ENCODE measurements around the gene KAT8.
"Not testable (repeated sequence)": the region's sequence is repeated elsewhere in the genome, so short reads cannot be mapped to it uniquely, and the experiment has no call there.

Gene KAT8

DNA sequence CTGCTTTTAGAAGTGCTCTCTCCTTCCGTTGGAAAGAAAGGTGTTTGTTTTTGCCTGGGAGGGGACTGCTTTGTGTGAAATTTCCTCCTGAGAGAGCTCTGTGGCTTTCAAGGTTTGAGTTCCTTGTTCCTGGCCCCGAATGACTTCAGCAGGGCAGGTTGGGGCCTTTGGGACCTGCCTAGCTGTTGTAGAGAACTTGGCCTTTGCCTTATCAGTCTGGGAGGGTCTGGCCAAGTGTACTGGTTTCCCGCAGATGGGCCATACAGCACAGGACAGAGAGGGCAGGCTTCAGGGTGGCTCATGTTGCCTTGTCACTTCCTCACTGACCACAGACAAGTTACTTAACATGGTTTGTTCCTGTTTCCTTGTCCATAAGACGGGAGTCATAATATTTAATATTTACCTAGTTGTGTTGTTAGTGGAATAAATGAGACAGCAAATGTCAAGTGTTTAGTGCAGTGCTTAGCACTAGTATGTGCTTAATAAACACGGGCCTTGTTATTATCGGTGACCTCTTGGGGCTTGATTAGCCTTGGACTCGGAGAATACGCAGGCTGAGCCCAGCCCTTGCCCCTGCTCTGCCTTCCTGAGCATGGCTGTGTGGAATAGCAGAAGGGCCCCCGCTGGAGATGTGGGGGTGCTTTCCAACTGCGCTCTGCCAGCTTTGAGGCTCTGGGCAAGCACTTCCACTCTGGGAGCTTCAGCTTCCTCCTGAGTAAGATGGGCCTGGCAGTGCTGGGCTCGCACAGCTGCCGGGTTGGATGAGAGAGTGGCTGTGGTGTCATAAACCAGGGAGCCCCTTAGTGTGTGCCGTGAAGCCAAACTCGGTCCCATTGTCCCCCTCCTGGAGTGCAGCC lies 11.5 kb downstream of the KAT8 start:
- in situ Hi-C loops (cut with MboI; ENCODE audit: low sequenced_read_pairs): no loop called here

DNA sequence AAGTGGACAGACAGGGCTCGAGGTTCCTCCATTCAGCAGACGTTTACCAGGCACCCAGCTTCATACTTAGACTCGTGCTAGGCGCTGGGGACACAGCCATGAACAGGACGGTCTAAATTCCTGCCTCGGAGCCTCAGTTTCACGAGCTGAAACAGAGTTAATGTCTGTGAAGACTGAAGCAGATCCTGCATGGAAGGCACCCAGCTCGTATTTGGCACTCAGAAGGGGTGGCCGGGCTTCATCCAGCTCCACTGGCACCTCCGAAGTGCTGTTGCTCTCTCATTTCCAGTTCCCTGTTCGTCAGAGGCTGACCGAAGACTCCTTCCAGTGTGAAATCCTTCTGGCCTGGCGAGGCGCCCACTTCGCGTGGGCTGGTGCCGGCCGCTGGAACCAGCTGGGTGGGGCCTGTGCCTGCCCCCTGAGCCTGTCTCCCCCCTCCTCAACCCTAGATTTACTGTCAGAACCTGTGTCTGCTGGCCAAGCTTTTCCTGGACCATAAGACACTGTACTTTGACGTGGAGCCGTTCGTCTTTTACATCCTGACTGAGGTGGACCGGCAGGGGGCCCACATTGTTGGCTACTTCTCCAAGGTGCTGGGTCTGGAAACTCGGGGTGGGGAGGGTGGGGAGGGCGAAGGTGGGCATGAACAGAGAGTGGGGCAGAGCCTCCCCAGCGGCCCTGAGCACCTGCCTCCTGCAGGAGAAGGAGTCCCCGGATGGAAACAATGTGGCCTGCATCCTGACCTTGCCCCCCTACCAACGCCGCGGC lies 12.3 kb downstream of the KAT8 start:
- in situ Hi-C loops (cut with MboI; ENCODE audit: low sequenced_read_pairs): no loop called here

DNA sequence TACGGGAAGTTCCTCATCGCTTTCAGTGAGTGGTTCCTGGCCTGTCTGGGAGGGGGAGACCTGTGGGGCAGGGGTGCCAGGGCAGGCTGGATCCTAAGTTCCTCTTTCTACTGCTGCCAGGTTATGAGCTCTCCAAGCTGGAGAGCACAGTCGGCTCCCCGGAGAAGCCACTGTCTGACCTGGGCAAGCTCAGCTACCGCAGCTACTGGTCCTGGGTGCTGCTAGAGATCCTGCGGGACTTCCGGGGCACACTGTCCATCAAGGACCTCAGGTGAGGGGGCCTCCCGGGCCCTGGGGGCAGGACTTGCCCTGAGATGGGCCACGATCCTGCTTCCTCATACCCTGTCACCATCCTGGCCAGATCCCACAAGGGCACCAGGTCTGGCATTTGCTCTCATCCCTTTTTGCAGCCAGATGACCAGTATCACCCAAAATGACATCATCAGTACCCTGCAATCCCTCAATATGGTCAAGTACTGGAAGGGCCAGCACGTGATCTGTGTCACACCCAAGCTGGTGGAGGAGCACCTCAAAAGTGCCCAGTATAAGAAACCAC lies 12.9 kb downstream of the KAT8 start:
- in situ Hi-C loops (cut with MboI; ENCODE audit: low sequenced_read_pairs): no loop called here

DNA sequence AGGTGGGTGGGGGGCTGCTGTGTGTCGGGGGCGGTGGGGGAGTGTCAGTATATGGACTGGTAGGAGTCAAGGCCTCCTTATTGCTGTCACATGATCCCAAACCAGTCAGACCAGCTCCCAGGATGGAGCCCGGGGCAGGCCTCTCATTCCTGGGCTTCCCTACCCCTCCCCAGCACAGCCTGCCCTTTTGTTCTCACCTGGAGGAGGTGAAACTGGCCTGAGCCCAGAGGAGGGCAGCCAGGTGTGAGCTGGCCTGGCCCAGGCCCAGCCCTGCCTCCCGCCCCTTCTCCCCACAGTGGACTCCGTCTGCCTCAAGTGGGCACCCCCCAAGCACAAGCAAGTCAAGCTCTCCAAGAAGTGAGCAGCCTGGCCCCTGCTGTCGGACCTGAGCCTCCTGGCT lies 13.4 kb downstream of the KAT8 start:
- in situ Hi-C loops (cut with MboI; ENCODE audit: low sequenced_read_pairs): no loop called here

DNA sequence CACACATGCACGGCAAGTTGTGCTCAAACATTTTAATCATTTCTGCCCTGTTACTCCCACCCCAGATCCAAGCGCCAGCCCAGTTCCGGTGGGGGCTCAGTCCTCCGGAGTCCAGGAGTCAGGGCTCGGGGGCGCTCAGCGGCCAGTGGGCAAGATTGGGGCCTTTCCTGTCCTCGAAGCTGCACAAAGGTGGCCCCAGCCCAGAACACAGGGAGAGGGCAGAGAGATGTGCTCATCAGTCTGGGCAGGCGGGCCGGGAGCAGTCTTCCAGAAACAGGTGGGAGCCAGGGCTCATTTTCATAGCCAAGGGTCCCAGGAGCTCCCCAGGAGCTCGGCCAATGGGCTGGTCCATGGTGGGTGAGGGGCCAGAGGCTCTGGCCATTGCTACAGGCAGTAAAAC lies 14.0 kb downstream of the KAT8 start:
- in situ Hi-C loops (cut with MboI; ENCODE audit: low sequenced_read_pairs): no loop called here

DNA sequence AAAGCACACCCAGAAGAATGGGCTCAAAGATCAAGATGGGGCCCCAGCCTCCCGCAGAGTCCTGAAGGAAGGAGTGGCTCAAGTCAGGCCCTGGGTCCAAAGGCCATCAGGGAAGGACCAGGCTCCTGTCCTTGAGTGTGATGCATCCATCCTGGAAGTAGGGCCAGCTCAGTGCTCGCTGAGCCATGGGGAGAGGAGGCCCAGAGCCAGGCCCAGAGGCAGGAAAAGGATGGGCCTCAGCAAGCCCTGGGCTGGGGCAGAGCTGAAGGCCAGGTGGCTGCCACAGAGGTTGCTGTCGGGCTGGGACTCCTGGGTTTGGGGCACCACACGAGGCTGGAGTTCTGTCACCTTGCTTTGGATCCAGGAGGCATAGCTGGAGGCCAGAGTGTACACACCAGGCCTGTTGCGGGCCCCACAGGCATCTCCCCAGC lies 14.4 kb downstream of the KAT8 start:
- in situ Hi-C loops (cut with MboI; ENCODE audit: low sequenced_read_pairs): no loop called here

DNA sequence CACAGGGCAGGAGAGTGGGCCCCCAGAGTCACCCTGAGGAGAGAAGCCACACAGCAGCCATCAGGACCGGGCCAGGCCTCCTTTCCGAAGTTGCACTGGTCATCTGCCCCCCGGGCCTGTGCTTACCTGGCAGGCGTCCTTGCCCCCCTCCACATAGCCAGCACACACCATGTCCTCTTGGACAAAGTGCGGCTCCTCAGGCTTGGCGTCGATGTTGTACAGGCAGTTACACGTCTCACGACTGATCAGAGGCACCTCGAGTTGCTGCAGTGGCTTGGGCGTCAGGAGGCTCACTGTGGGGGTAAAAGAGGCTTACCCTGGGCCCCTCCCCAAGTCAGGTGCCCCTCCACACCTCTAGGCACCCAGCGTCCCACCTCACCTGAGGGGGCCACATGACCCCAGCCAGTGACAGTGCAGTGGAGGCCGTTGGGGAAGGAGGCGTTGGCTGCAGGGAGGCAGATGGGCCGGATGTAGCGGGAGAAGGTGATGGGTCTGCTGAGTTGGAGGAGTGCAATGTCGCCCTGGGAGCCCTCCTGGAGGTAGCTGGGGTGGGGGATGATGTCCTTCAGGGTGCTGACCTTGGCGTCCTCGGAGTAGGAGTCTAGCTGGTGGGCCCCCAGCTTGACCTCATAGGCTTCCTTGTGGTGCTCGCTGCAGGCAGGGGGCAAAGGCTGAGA lies 15.0 kb downstream of the KAT8 start:
- in situ Hi-C loops (cut with MboI; ENCODE audit: low sequenced_read_pairs): no loop called here

DNA sequence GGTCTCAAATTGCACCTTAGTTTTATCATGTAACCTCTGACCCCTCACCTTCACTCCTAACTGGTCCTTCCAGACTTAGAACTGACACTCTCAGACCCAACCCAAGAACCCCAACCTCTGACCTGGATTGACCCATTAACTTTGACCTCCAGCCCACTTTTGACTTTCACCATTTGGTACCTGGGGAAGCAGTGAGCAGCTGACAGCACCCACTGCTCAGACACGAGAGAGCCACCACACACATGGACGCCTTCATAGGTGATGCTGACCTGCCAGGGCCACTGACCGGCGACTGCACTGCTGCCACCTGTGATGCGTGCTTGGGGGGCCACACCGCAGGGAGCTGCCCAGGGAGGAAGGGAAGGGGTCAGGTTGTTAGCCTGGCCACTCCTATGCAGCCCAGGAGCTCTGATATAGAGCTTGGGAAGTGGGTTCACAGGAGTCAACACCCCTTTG lies 15.6 kb downstream of the KAT8 start:
- in situ Hi-C loops (cut with MboI; ENCODE audit: low sequenced_read_pairs): no loop called here

DNA sequence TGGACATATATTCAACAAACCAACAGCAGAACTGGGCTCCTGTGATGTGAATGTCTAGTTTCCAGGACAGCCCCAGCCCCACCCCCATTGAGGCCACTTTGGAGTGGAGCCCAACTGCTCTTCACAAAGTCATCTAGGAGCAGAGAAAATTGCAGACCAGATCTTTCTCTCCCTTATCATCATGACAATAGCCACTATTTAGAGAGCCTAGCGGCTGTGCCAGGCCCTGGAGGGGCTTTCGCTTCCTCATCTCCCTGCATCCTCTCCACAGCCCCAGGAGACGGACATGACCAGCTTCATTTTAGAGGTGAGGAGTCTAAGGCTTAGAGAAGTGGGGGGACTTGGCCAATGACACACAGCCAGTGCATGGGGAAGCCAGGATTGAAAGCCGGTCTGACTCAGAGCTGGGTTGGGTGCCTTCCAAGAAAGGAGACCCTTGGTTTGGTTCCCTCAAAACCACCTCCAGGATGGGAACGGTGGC lies 16.7 kb downstream of the KAT8 start:
- in situ Hi-C loops (cut with MboI; ENCODE audit: low sequenced_read_pairs): no loop called here

DNA sequence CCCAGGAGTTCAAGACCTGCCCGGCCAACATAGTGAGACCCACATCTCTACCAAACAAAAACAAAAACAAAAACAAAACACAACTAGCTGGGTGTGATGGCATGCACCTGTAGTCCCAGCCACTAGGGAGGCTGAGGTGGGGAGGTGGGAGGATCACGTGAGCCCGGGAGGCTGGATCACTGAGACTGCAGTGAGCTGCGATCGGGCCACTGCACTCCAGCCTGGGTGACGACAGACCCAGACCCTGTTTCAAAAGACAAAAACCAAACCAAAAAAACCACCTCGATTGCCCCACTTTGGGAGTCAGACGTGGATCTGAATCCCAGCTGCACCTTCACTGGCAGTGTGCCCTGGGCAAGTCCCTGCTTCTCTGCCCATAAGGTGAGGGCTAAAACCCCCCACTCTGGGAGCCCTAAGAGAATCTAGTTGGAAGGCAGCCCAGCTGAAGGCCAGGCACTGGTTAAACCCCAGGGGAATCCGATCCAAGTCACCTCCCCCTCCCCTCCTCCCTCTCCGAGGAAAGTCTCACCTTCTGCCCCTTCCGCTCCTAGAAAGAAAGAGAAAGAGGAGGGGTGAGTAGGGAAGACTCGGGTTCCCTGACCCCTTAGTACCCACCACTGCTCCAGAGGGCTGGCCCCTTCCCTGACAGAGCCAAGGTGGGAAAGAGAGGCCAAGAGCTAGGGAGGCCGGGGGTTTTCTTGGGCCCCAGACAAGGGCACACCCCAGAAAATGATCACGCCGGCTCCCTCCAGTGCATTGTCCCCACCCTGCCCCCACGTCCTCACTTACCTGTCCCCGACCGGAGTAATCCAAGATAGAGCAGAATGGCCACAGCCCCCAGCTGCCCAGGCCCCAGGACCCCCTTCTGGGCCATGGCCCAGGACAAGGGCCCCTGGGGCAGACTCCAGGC lies 17.4 kb downstream of the KAT8 start:
- in situ Hi-C loops (cut with MboI; ENCODE audit: low sequenced_read_pairs): no loop called here

DNA sequence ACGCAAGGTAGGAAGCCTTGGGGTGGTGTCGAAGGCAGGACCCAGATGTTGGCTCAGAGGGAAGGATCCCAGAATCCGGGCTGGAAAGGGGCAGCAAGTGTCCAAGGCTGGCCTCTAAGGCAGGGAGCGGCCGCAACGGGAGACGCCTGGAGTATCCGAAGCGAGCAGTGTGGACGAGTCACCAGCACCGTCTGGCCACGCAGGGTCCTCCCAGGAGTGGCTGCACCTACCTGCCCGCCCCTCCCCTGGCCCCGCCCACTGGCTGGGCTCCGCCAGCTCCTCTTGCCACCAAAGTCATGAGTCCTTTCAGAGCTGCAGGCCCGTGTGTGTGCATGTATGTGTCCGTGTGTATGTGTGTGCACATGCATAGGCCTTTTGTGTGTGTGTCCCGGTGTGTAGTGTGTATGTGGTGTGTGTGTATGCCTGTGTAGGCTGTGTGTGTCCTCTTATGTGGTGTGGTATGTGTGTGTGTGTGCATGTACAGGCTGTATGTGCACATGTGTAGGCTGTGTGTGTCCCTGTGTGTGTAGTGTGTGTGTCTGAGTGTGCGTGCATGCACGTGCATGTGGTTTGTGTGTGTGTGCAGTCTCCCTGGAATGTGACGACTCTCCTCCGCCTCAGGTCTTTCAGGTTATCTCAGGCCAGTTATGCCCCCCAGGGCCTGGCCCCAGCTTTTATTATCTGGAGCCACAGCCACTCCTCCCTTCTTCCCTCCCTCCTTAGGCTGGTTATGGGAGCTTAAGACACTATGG lies 18.2 kb downstream of the KAT8 start, which contains the start of gene PRSS8:
Gene PRSS8 (minus strand): TSS at position 193 of the 752 bp plus-strand sequence. CDS start 229 bp downstream, outside the sequence.
- in situ Hi-C loops (cut with MboI; ENCODE audit: low sequenced_read_pairs): no loop called here

DNA sequence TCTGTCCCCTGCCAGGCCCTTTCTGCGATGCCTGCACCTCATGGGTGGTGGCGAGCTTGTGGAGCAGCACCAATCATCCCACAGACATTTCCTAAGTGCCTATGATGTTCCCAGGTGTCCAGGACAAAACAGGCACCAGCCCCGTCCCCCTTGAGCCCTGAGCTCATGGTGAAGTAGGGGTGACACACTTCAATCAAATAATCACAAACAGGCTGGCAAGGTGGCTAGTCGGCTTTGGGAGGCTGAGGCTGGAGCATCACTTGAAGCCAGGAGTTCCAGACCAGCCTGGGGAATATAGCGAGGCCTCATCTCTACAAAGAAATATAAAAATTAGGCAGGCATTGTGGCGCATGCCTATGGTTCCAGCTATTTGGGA lies 18.8 kb downstream of the KAT8 start:
- in situ Hi-C loops (cut with MboI; ENCODE audit: low sequenced_read_pairs): no loop called here

DNA sequence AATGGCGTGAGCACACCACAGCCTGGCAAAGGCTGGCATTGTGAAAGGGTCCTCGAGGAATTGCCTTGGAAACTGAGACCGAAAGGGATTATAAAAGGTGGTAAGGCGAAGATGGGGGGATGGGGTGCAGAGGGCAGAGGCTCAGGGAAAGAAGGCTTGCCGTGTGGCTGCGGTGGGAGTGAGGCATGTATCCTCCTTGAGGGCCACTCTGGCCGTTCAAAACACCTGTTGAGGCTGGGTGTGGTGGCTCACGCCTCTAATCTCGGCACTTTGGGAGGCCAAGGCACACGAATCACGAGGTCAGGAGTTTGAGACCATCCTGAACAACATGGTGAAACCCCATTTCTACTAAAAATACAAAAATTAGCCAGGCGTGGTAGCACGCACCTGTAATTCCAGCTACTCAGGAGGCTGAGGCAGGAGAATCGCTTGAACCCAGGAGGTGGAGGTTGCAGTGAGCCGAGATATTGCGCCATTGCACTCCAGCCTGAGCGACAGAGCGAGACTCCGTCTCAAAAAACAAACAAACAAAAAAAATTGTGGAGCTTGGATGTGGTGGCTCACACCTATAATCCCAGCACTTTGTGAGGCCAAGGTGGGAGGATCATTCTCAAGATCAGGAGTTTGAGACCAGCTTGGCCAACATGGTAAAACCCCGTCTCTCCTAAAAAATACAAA lies 19.5 kb downstream of the KAT8 start:
- in situ Hi-C loops (cut with MboI; ENCODE audit: low sequenced_read_pairs): not testable (repeated sequence)

DNA sequence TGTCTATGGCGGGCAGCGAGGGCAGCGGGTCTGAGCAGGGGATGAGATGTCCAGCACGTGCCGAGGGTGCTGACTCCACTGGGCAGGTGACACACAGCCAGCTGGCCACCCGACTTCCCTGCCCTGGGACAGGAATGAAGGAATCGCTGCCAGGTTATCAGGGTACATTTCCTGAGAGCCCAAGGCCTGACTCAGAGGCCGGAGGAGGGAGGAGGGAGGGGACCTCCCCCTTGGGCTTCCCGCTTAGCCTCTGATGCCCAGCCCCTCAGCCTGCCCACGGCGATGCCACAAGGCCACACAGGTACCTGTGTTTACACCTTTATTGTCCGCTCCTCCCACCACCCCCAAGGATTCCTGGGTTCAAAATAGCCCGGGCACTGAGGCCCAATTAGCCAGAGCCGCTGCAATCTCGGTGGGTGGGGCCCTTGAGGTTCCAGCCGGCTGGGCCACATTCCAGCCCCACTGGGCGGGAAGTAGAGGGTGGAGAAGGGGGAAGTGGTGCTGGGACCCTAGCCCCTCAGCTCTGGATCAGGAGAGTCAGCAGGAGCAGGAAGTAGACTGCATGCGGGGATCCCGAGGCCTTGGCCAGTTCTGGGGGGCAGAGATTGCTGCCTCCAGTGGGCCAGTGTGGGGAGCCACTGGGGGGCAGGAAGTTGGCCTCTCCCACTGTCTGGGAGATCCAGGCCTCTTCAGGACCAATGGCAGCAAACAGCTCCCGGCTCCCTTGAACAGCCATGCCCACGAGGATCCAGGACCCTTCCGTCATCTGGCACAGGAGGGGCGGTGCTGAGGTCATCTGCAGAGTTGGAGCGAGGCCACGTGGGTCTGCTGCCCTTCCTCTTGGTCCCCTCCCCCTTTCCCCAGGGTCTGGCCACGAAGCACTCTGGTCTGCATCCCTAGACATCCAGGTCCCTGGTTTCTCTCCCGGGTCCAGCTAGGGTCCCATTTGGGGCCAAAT lies 21.4 kb downstream of the KAT8 start:
- in situ Hi-C loops (cut with MboI; ENCODE audit: low sequenced_read_pairs): no loop called here

DNA sequence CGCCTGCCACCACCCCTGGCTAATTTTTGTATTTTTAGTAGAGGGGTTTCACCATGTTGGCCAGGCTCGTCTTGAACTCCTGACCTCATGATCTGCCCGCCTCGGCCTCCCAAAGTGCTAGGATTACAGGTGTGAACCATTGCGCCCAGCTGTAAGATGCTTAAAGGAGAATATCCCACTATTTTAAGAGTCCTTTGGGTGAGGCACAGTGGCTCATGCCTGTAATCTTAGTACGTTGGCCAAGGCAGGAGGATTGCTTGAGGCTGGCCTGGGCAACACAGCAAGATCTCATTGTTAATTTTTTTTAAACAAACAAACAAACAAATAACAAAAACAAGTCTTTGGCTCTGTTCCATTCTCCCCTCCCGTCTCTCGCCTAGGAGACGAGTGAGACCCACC lies 23.6 kb downstream of the KAT8 start:
- in situ Hi-C loops (cut with MboI; ENCODE audit: low sequenced_read_pairs): not testable (repeated sequence)

DNA sequence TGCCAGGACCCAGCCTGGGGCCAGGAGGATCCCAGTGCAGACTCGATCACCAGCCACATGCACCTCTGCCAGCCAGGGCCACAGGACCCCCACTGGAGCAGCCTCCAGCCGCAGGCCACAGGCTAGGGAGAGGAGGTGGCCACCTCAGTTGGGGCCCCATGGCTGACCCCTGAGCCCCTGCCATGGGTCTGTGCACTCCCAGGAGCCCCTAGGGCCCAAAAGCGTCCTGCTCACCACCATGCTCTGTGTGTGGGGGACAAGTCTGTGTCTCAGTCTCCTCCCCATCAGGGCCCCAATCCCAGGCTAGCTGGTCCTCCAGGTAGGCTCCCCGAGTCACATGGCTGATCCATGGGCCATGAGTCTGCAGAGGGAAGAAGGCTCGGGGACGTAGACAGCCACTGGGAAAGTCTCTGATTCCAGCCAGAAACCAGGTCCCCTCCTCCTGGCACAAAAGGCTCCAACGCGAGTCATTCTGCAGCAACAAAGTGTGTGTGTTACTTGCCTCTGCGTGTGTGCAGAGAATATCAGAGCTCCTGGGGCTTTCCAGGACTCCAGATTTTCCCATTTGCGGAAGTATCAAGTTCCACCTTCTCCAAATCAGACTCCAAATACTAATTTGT lies 24.1 kb downstream of the KAT8 start:
- in situ Hi-C loops (cut with MboI; ENCODE audit: low sequenced_read_pairs): no loop called here
